HepG2 (cell line): ENCODE measurements around the gene TMEM253. TPM values are rescaled to one million over a fixed set of nuclear protein-coding genes. Genes with fewer than 3 reads are reported as not detected.

ENCODE experiments used
- ARID2 ChIP-seq: sonication (generic); formaldehyde crosslinking; IDR thresholded peaks from 2 replicates; pipeline ENCODE4 v1.8.1; 2022; ENCODE audit warnings: mild to moderate bottlenecking, missing genetic modification reagents, borderline replicate concordance
- ARID3A ChIP-seq: IDR thresholded peaks from 2 replicates; pipeline ENCODE4 v1.6.1; 2012; ENCODE audit warnings: low read depth, low read length, improper control_type of control experiment
- ARID4A ChIP-seq: sonication (generic); formaldehyde crosslinking; IDR thresholded peaks from 2 replicates; pipeline ENCODE4 v1.5.0; 2020; ENCODE audit warnings: mild to moderate bottlenecking, missing genetic modification reagents, borderline replicate concordance
- HMGXB4 ChIP-seq, 2 experiments: sonication (generic) in 1 of 2; formaldehyde crosslinking in 1 of 2; IDR thresholded peaks; 2 replicates each; pipeline versions ENCODE4 v1.4.0 to v1.6.1; 2018 to 2020; ENCODE audit warnings: missing genetic modification reagents in 2 of 2, borderline replicate concordance in 1 of 2, low read depth in 1 of 2, mild to moderate bottlenecking in 1 of 2, missing biosample characterization in 1 of 2
- HNF4G ChIP-seq, 2 experiments: sonication (generic) in 1 of 2; formaldehyde crosslinking in 1 of 2; IDR thresholded peaks; 2 replicates each; pipeline versions ENCODE4 v1.4.0 to v1.6.1; 2011 to 2020; ENCODE audit warnings: borderline replicate concordance in 2 of 2, low read depth in 2 of 2, mild to moderate bottlenecking in 2 of 2, low read length in 1 of 2, missing genetic modification reagents in 1 of 2, moderate library complexity in 1 of 2
- PAXIP1 ChIP-seq: sonication (generic); formaldehyde crosslinking; conservative IDR thresholded peaks from 2 replicates; pipeline ENCODE4 v1.4.0; 2020; ENCODE audit warnings: mild to moderate bottlenecking, missing genetic modification reagents, moderate library complexity
- PCBP2 ChIP-seq: fragments of 200-400 bp; formaldehyde crosslinking; optimal IDR thresholded peaks from 2 replicates; pipeline ENCODE3; 2018; ENCODE audit warnings: low read length, low read depth; ENCODE audit not compliant: poor library complexity, severe bottlenecking
- PRDM10 ChIP-seq: sonication (generic); formaldehyde crosslinking; IDR thresholded peaks from 2 replicates; pipeline ENCODE4 v1.4.0; 2020; ENCODE audit warnings: low read depth, missing genetic modification reagents
- ZNF143 ChIP-seq: sonication (generic); formaldehyde crosslinking; IDR thresholded peaks from 2 replicates; pipeline ENCODE4 v1.4.0; 2020; ENCODE audit warnings: missing genetic modification reagents
- ZNF607 ChIP-seq: sonication (generic); formaldehyde crosslinking; IDR thresholded peaks from 2 replicates; pipeline ENCODE4 v1.5.1; 2020; ENCODE audit warnings: missing genetic modification reagents, mild to moderate bottlenecking, borderline replicate concordance
- polyA plus RNA-seq, 8 experiments: library from polyadenylated mRNA; depleted of rRNA in 3 of 8; stranded (reverse) in 7 of 8; unstranded in 1 of 8; fragments of >200 nt; fragmentation: Illumina TruSeq in 4 of 8; extraction: Trizol in 4 of 8; gene quantifications; 2 replicates each; pipeline versions ENCODE4 v1.2.1 to v1.2.3, GENCODE V29; 2011 to 2016; ENCODE audit warnings: low read depth in 4 of 8, missing spikeins in 1 of 8, mixed read lengths in 1 of 8; ENCODE audit not compliant: insufficient read depth in 1 of 8
- total RNA-seq, 5 experiments: library from RNA; depleted of rRNA; stranded (reverse); fragments of >200 nt; fragmentation: Illumina TruSeq; extraction: Trizol; gene quantifications; 2 replicates each; pipeline ENCODE4 v1.2.3, GENCODE V29; 2016; ENCODE audit warnings: low read depth in 1 of 5

Gene TMEM253
- total and polyA plus RNA-seq, 2 of the 13 experiments (the other 11 are each of a cell fraction or from before 2014, with no cell fraction given): 0.29 to 0.45 TPM

- peak; percentile 82 for TF ChIP-seq PRDM10 (CRISPR knock-in tag)
- peak; percentile 76; the same call in 1 of the 2 replicates for TF ChIP-seq ARID4A (CRISPR knock-in tag)
- peak; percentile 98 for TF ChIP-seq PAXIP1 (CRISPR knock-in tag)
- no peak for TF ChIP-seq ZNF607 (CRISPR knock-in tag)
- no peak for TF ChIP-seq ARID2 (CRISPR knock-in tag)
- peak; percentile 83 for TF ChIP-seq ZNF143
- no peak for TF ChIP-seq PCBP2
- peak; percentile 66; the same call in 1 of the 2 replicates for TF ChIP-seq HNF4G (IDR thresholded peaks at IDR 0.05; ENCODE audit: borderline replicate concordance, low read depth, low read length)
- peak; percentile 79; the same call in 1 of the 2 replicates for TF ChIP-seq HNF4G (CRISPR knock-in tag; IDR thresholded peaks at IDR 0.05; ENCODE audit: borderline replicate concordance, low read depth)
- TF ChIP-seq HMGXB4 (CRISPR knock-in tag; IDR thresholded peaks at IDR 0.05; ENCODE audit: borderline replicate concordance in 1 of 2, low read depth in 1 of 2): 0 out of 4 replicates have a peak, but pooled peaks of 1 of the 2 experiments have one; percentile 61
- peak; percentile 62; the same call in 1 of the 2 replicates for TF ChIP-seq ARID3A
These were observed 45.3 kb upstream of the TMEM253 start (continued) for GRCh38 chr14:21055432-21056117.
